ENCODE results near the gene ANKS1B. TPM values are rescaled to one million over a fixed set of nuclear protein-coding genes. Genes with fewer than 3 reads are reported as not detected.

The ANKS1B gene
- total RNA-seq, 4 donors from 2014 or later = 4.9 to 15.4 (median 9.4) TPM

DNA sequence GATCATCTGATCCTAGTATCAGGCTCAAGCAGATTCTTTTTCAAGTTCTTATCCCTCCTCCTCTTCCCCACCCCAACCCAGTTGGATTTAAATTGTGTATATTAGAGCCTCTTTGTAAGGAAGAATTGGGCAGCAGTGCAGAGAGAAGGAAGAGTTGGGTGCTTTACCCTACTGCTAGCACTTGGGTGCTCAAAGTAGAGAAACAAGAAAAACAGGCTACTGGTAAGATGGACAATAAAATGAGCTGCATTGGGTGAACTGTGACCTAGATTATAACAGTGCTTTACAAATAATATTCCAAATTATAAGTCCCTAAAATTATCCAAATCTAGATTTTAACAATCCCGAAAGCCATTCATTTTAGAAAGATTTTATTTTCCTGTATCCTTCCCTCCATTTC is 700.6 kb downstream of the ANKS1B start:
- DNase-seq (ENCODE audit: low spot score in 2 of 2) = no peak
- H3K27ac ChIP-seq = no peak overlapping the region
- WGBS = 90% methylated on average over 1 of the region's 1 CpG
- TF ChIP-seq POLR2A (IDR thresholded peaks at IDR 0.05) = no peak
- no peak for TF ChIP-seq EP300 (IDR thresholded peaks at IDR 0.05)
- no peak for TF ChIP-seq POLR2AphosphoS5 (IDR thresholded peaks at IDR 0.05)
- TF ChIP-seq CTCF (IDR thresholded peaks at IDR 0.05) = no peak
- no peaks in the 10 kb centered on the region for H3K9me3 ChIP-seq
- no peaks in the 10 kb centered on the region for H3K27me3 ChIP-seq
- no peaks in the 10 kb centered on the region for H3K36me3 ChIP-seq
- no peak overlapping the region for H3K4me3 ChIP-seq
- H3K4me1 ChIP-seq = no peaks in the 10 kb centered on the region

DNA sequence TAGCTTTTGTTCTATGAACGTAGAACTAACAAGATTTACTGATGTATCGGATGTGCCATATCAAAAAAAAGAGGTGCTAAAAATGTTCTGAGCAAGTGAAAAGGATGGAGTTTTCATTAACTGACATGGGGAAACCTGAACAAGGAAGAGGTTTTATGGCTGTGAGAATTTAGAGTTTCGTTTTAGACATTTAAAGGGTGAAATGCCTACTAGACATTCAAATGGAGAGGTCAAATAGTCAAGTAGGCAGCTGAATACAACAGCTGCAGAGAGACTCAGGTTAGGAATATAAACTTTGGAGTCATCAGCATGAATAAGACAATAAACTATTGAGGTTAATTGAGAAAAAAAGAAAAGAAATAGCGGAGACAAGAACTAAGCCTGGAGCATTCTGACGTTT is 702.1 kb downstream of the ANKS1B start:
- H3K4me1 ChIP-seq = no peaks in the 10 kb centered on the region
- no peak for DNase-seq (ENCODE audit: low spot score in 2 of 2)
- no peaks in the 10 kb centered on the region for H3K36me3 ChIP-seq
- WGBS = 68% methylated on average over 5 of the region's 5 CpGs
- H3K27ac ChIP-seq = no peak overlapping the region
- H3K9me3 ChIP-seq = no peaks in the 10 kb centered on the region
- H3K4me3 ChIP-seq = no peak overlapping the region
- TF ChIP-seq POLR2A (IDR thresholded peaks at IDR 0.05) (no peak), EP300 (IDR thresholded peaks at IDR 0.05) (no peak), CTCF (IDR thresholded peaks at IDR 0.05) (no peak), POLR2AphosphoS5 (IDR thresholded peaks at IDR 0.05) (no peak)
- no peaks in the 10 kb centered on the region for H3K27me3 ChIP-seq

DNA sequence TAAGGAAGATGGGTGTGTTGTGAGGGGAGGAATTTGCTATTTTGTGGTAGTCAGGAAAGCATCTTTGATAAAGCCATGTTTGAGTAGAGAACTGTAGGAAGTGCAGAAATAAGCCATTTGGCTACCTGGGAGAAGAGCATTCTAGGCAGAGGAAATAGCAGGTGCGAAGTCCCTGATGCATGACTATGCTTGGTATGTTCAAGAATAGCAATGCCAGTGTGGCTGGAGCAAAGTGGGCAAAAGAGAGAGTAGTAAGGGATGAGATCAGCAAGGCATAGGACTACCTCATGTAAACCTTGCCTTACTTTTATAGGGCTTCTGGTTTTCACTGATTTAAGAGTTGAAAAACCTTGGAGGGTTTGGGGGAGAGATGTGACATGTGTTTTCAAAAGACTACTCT is 702.6 kb downstream of the ANKS1B start:
- no peak for TF ChIP-seq EP300 (IDR thresholded peaks at IDR 0.05)
- no peak for TF ChIP-seq POLR2AphosphoS5 (IDR thresholded peaks at IDR 0.05)
- TF ChIP-seq CTCF (IDR thresholded peaks at IDR 0.05) = no peak
- TF ChIP-seq POLR2A (IDR thresholded peaks at IDR 0.05) = no peak
- 91% methylated on average over 1 of the region's 1 CpG for WGBS
- Histone ChIP-seq H3K4me3 (no peak overlapping the region), H3K9me3 (no peaks in the 10 kb centered on the region), H3K36me3 (no peaks in the 10 kb centered on the region), H3K4me1 (no peaks in the 10 kb centered on the region), H3K27me3 (no peaks in the 10 kb centered on the region), H3K27ac (no peak overlapping the region)
- no peak for DNase-seq (ENCODE audit: low spot score in 2 of 2)

DNA sequence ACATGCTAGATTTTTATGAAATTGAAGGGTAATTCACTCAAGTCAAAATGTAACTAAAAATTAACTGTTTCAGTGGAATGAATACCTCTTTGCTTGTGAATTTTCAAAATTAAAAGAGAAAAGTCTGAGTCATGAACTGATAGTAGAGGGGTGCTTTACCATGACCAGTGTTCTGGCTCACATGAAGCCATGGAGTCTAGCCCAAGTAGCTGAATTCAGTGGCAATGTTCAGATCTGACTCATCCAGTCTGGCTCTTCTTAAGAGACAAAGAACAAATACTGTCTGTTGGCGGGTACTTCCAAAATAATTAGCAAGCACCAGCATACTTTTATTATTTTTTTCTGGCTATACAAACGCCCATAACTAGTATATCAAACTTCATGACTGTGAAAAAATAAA is 703.5 kb downstream of the ANKS1B start:
- TF ChIP-seq POLR2AphosphoS5 (IDR thresholded peaks at IDR 0.05) (no peak), CTCF (IDR thresholded peaks at IDR 0.05) (no peak), EP300 (IDR thresholded peaks at IDR 0.05) (no peak), POLR2A (IDR thresholded peaks at IDR 0.05) (no peak)
- no peaks in the 10 kb centered on the region for H3K27me3 ChIP-seq
- no peak overlapping the region for H3K27ac ChIP-seq
- H3K9me3 ChIP-seq = no peaks in the 10 kb centered on the region
- no peaks in the 10 kb centered on the region for H3K36me3 ChIP-seq
- no peak overlapping the region for H3K4me3 ChIP-seq
- DNase-seq (ENCODE audit: low spot score in 2 of 2) = no peak
- H3K4me1 ChIP-seq = no peaks in the 10 kb centered on the region
- 30% methylated on average over 2 of the region's 2 CpGs for WGBS

DNA sequence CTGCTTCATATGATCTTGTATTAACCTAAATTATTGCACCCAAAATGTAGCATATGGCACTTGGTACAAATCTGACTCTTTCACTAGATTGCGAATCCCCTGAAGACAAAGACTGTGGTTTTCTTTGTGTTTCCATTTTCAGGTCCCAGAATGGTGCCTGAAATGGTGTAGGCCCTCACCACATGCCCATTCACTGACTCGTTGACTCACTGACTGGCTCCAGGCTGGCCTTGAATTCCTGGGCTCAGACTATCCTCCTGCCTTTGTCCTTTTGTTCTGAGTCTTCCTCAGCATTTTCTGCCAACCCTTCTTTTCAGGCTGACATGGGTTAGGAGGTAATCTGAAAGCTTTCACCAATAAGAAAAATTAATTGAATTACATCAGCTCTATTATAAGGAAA is 705.8 kb downstream of the ANKS1B start:
- Histone ChIP-seq H3K27me3 (no peaks in the 10 kb centered on the region), H3K4me3 (no peak overlapping the region), H3K36me3 (no peaks in the 10 kb centered on the region), H3K4me1 (no peaks in the 10 kb centered on the region), H3K27ac (no peak overlapping the region), H3K9me3 (no peaks in the 10 kb centered on the region)
- no peak for DNase-seq (ENCODE audit: low spot score in 2 of 2)
- TF ChIP-seq POLR2A (IDR thresholded peaks at IDR 0.05) = no peak
- TF ChIP-seq EP300 (IDR thresholded peaks at IDR 0.05) = no peak
- TF ChIP-seq POLR2AphosphoS5 (IDR thresholded peaks at IDR 0.05) = no peak
- no peak for TF ChIP-seq CTCF (IDR thresholded peaks at IDR 0.05)
- WGBS = 75% methylated on average over 2 of the region's 2 CpGs

All from suprapubic skin (tissue), 4 donors.